Adrenal gland (tissue), 12 donors: ENCODE data around the gene MTR. TPM values are rescaled to one million over a fixed set of nuclear protein-coding genes. Genes with fewer than 3 reads are reported as not detected.

Source experiments
- DNase-seq, 7 donors: peaks; one replicate each; pipeline ENCODE4 v3.0.0-alpha.2; 2019 to 2020
- H3K27ac ChIP-seq, 5 donors: fragments of 200-600 bp; sonication (generic) in 4 of 5; 1 replicate in 3 of 5; 2 replicates in 2 of 5; pipeline versions ENCODE4 v1.5.1 to v1.8.0; 2016 to 2020; ENCODE audit warnings: mild to moderate bottlenecking in 1 of 5
- H3K27me3 ChIP-seq: fragments of 200-600 bp; 2 replicates; pipeline ENCODE4 v1.8.0; 2021
- H3K36me3 ChIP-seq, 2 donors: fragments of 200-600 bp; replicated peaks in 1 of 2; 1 replicate in 1 of 2; 2 replicates in 1 of 2; pipeline versions ENCODE4 v1.5.1 to v1.8.0; 2018 to 2022
- H3K4me1 ChIP-seq, 2 donors: fragments of 200-600 bp; replicated peaks in 1 of 2; 1 replicate in 1 of 2; 2 replicates in 1 of 2; pipeline versions ENCODE4 v1.5.1 to v1.8.0; 2018 to 2021
- H3K4me3 ChIP-seq, 4 donors: fragments of 200-600 bp; sonication (generic) in 3 of 4; one replicate each; pipeline ENCODE4 v1.5.1; 2016 to 2018
- H3K9me3 ChIP-seq, 3 donors: fragments of 200-600 bp; sonication (generic) in 1 of 3; replicated peaks in 1 of 3; 1 replicate in 2 of 3; 2 replicates in 1 of 3; pipeline versions ENCODE4 v1.5.1 to v1.8.0; 2016 to 2021
- POLR2A ChIP-seq, 2 donors: fragments of 450-650 bp; IDR thresholded peaks; one replicate each; pipeline ENCODE4 v1.6.1; 2017; ENCODE audit warnings: antibody characterized with exemption in 2 of 2, mild to moderate bottlenecking in 2 of 2, moderate library complexity in 1 of 2
- WGBS, 4 donors: extraction: QIAGEN DNeasy Blood & Tissue Kit in 2 of 4; methylation state at CpG; one replicate each; pipeline versions ENCODE4 v1.1.5 to v1.1.7; 2013 to 2017; 5-methylcytosine and 5-hydroxymethylcytosine counted together
- intact Hi-C, 2 donors: fragments of 100-400 bp; cut with DNase I; formaldehyde crosslinking; loops; one replicate each; pipeline versions ENCODE4 v1.14.1 to v1.15.0; 2022 to 2023
- polyA plus RNA-seq, 3 donors: library from polyadenylated mRNA; stranded (reverse); fragments of 200-250 nt in 2 of 3; fragments of 350-450 nt in 1 of 3; fragmentation: Illumina TruSeq in 1 of 3; extraction: RNeasy Lipid Tissue Mini Kit (QIAGEN cat#74804) in 1 of 3; gene quantifications; one replicate each; pipeline ENCODE4 v1.2.3, GENCODE V29; 2013 to 2014
- total RNA-seq, 9 donors: library from RNA; depleted of rRNA in 4 of 9; stranded (reverse); fragments of >200 nt in 4 of 9; fragments of 120-200 nt in 1 of 9; fragmentation: NEBNext Ultra II Directional in 1 of 9; extraction: Animal tissue kit (Norgen Biotek cat#: 25700) in 1 of 9; gene quantifications; one replicate each; pipeline versions ENCODE4 v1.1.0 to v1.2.4, GENCODE V29; 2013 to 2023
- TF ChIP-seq, protein P1 (sequence below), 6 experiments: fragments of 450-650 bp in 4 of 6; fragments of 200-600 bp in 2 of 6; sonication (generic) in 1 of 6; IDR thresholded peaks; 1 replicate in 5 of 6; 2 replicates in 1 of 6; pipeline versions ENCODE4 v1.5.1 to v1.8.0; 2016 to 2021; ENCODE audit warnings: antibody characterized with exemption in 6 of 6, mild to moderate bottlenecking in 2 of 6, moderate library complexity in 1 of 6
- donor health status: healthy with polysubstance abuse.
- donor health status: Bipolar disorder and iron deficiency.
- donor health status: DM: yes; HTN: yes; CAD: no.
- donor health status: DM: no; HTN: no; CAD: no.
- donor health status: DM: no; HTN: no; CAD: no.
- donor health status: DM: yes; HTN: yes; CAD: no.

Gene MTR
- total and polyA plus RNA-seq, 12 donors: 7.8 to 44.3 (median 25.1) TPM

DNA sequence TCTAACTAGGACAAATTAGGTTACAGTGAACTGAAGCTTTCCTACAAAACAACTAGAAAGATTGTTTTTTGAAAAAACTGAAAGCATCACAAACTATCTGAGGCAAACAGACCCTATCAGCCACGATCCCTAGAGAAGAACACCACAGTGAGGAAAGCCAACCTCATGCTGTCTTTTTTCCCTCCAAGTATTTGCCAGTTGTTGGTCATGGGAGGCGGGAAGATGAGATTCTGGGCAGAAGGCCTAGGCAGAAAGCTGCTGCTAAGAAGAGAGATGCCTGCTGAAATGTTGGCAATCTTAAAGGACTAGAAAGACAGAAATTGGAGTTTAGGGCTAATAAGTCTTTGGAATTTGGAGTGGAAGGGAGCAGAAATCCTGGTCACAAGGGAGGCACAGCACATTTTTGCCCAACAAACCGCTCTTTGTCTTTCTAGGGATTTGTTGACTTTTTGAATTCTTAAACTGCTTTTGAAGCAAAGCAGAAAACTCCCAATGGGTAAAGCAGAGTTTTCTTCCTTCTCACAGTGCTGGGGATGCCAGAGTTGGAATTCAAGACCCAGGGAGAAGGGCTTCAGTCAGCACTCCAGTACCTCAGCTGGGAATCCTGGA is 125.3 kb downstream of the MTR start:
- H3K27ac ChIP-seq: no peak overlapping the region
- DNase-seq: no peak
- intact Hi-C loops: no loop called here
- H3K4me1 ChIP-seq: no peaks in the 10 kb centered on the region
- H3K27me3 ChIP-seq: no peaks in the 10 kb centered on the region
- 85 to 96% (median 87%) methylated on average over 3 of the region's 3 CpGs for WGBS, 4 donors
- H3K4me3 ChIP-seq: no peak overlapping the region
- TF ChIP-seq, protein P1, sequence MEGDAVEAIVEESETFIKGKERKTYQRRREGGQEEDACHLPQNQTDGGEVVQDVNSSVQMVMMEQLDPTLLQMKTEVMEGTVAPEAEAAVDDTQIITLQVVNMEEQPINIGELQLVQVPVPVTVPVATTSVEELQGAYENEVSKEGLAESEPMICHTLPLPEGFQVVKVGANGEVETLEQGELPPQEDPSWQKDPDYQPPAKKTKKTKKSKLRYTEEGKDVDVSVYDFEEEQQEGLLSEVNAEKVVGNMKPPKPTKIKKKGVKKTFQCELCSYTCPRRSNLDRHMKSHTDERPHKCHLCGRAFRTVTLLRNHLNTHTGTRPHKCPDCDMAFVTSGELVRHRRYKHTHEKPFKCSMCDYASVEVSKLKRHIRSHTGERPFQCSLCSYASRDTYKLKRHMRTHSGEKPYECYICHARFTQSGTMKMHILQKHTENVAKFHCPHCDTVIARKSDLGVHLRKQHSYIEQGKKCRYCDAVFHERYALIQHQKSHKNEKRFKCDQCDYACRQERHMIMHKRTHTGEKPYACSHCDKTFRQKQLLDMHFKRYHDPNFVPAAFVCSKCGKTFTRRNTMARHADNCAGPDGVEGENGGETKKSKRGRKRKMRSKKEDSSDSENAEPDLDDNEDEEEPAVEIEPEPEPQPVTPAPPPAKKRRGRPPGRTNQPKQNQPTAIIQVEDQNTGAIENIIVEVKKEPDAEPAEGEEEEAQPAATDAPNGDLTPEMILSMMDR (IDR thresholded peaks at IDR 0.05): no peak
- TF ChIP-seq POLR2A (IDR thresholded peaks at IDR 0.05): no peak
- H3K9me3 ChIP-seq: no peaks in the 10 kb centered on the region
- H3K36me3 ChIP-seq: no peaks in the 10 kb centered on the region

DNA sequence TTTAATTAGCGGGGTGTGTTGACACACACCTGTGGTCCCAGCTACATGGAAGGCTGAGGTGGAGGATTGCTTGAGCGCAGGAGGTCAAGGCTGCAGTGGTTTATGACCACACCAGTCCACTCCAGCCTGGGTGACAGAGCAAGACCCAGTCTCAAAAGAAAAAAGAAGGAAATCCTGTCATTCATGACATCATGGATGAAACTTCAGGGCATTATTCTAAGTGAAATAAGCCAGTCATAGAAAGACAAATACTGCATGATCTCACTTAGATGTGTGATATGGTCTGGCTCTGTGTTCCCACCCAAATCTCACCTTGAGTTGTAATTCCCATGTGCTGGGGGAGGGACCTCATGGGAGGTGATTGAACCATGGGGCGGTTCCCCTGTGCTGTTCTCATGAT is 126.5 kb downstream of the MTR start:
- no peaks in the 10 kb centered on the region for H3K9me3 ChIP-seq
- intact Hi-C loops: no loop called here
- no peaks in the 10 kb centered on the region for H3K4me1 ChIP-seq
- no peaks in the 10 kb centered on the region for H3K27me3 ChIP-seq
- TF ChIP-seq POLR2A (IDR thresholded peaks at IDR 0.05): no peak
- TF ChIP-seq, protein P1 (IDR thresholded peaks at IDR 0.05): no peak
- H3K27ac ChIP-seq: no peak overlapping the region
- DNase-seq: no peak
- no peak overlapping the region for H3K4me3 ChIP-seq
- no peaks in the 10 kb centered on the region for H3K36me3 ChIP-seq
- WGBS, 4 donors: 87 to 93% (median 90%) methylated on average over 3 of the region's 3 CpGs

DNA sequence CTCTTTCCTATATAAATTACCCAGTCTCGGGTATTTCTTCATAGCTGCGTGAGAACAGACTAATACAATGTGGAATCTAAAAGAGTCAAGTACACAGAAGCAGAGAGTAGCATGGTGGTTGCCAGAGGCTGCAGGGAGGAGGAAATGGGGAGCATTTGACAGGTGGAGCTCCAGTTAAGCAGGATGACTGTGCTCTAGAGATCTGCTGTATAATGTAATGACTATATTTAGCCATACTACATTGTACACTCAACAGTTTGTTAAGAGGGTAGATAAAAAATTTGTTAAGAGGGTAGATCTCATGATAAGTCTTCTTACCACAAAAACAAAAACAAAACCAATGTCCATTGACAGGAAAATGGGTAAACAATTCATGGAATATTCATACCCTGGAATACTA is 127.1 kb downstream of the MTR start:
- intact Hi-C loops: no loop called here
- Histone ChIP-seq H3K4me1 (no peaks in the 10 kb centered on the region), H3K9me3 (no peaks in the 10 kb centered on the region), H3K4me3 (no peak overlapping the region), H3K36me3 (no peaks in the 10 kb centered on the region), H3K27me3 (no peaks in the 10 kb centered on the region), H3K27ac (no peak overlapping the region)
- WGBS, 4 donors: 66 to 83% (median 81%) methylated on average over 2 of the region's 2 CpGs
- no peak for DNase-seq
- no peak for TF ChIP-seq POLR2A (IDR thresholded peaks at IDR 0.05)
- TF ChIP-seq, protein P1 (IDR thresholded peaks at IDR 0.05): no peak

DNA sequence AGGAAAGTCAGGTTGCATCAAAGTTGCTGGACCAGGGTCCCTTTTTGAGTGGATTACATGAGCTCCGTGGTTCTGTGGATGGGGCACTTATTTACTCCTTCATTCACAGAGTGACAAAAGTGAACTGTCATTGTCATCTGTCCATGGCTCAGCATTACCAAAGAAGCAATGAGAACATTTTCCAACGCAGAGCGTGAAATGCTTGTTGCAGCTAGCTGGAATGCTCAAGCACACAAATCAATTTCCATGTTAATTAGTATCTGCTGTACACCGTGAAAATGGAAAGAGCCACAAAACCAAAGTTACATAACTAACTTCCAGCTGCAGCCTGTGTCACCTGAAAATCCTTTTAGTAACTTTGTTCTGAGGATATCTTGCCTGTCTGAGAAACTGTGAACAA is 130.3 kb downstream of the MTR start:
- Histone ChIP-seq H3K4me3 (no peak overlapping the region), H3K9me3 (no peaks in the 10 kb centered on the region), H3K27ac (no peak overlapping the region), H3K4me1 (no peaks in the 10 kb centered on the region), H3K36me3 (no peaks in the 10 kb centered on the region), H3K27me3 (no peaks in the 10 kb centered on the region)
- intact Hi-C loops: no loop called here
- WGBS, 4 donors: 84 to 90% (median 86%) methylated on average over 4 of the region's 4 CpGs
- no peak for TF ChIP-seq POLR2A (IDR thresholded peaks at IDR 0.05)
- TF ChIP-seq, protein P1 (IDR thresholded peaks at IDR 0.05): no peak
- no peak for DNase-seq
